OCI-LY3 (cell line): Measurements from ENCODE around the gene INTS2.

ENCODE experiments used
- CTCF ChIP-seq: fragments of 200-600, 300-600 bp; sonication (generic); IDR thresholded peaks from 2 replicates; pipeline ENCODE4 v1.5.1; 2014; ENCODE audit warnings: antibody characterized with exemption, low read length, low read depth
- EZH2phosphoT487 ChIP-seq: fragments of 200-600 bp; shearing (Covaris generic); IDR thresholded peaks from 2 replicates; pipeline ENCODE4 v1.6.1; 2018; ENCODE audit warnings: antibody characterized with exemption, mixed run types, low read depth

- no peak for TF ChIP-seq CTCF
- TF ChIP-seq EZH2phosphoT487, result no peak
These were observed 15.3 kb upstream of the INTS2 start for GRCh38 chr17:61943117-61943516.
